AG04450 (cell line): ENCODE results near the gene HPCAL1. TPM values are rescaled to one million over a fixed set of nuclear protein-coding genes. Genes with fewer than 3 reads are reported as not detected.

Experiments used
- CTCF ChIA-PET: fragments of 300-600, 350-600 bp; formaldehyde crosslinking; extraction: SDS; loops from one replicate; lab custom pipeline; 2022; ENCODE audit warnings: antibody characterized with exemption, inconsistent platforms; lab: Charles Lee
- POLR2A ChIA-PET: fragments of 350-600 bp; formaldehyde crosslinking; extraction: SDS; loops from one replicate; lab custom pipeline; 2021; ENCODE audit warnings: antibody characterized with exemption, inconsistent platforms; lab: Yijun Ruan, JAX
- DNase-seq: peaks from one replicate; pipeline ENCODE4 v3.0.0-alpha.2; 2011; ENCODE audit warnings: low read depth, low spot score
- H3K27ac ChIP-seq: one replicate; pipeline ENCODE4 v1.5.1; 2012; ENCODE audit warnings: low read depth, low read length, control low read depth
- H3K27me3 ChIP-seq: one replicate; pipeline ENCODE4 v1.6.0; 2012; ENCODE audit warnings: low read length; ENCODE audit not compliant: control insufficient read depth, insufficient read depth
- H3K4me3 ChIP-seq: 2 replicates; pipeline ENCODE4 v1.5.1; 2011; ENCODE audit warnings: mild to moderate bottlenecking, low read depth, low read length, control low read depth
- H3K9me3 ChIP-seq: 2 replicates; pipeline ENCODE4 v1.5.1; 2012; ENCODE audit warnings: low read length; ENCODE audit not compliant: control insufficient read depth, insufficient read depth
- polyA plus RNA-seq: library from polyadenylated mRNA; depleted of rRNA; stranded (reverse); fragments of >200 nt; gene quantifications from 2 replicates; pipeline ENCODE4 v1.2.3, GENCODE V29; 2011
- TF ChIP-seq, protein P1 (sequence below): IDR thresholded peaks from 2 replicates; pipeline ENCODE4 v1.5.1; 2011; ENCODE audit warnings: low read depth, low read length, control low read depth, inconsistent platforms

HPCAL1 gene
- polyA plus RNA-seq, 1 experiment = 14.4 TPM

DNA sequence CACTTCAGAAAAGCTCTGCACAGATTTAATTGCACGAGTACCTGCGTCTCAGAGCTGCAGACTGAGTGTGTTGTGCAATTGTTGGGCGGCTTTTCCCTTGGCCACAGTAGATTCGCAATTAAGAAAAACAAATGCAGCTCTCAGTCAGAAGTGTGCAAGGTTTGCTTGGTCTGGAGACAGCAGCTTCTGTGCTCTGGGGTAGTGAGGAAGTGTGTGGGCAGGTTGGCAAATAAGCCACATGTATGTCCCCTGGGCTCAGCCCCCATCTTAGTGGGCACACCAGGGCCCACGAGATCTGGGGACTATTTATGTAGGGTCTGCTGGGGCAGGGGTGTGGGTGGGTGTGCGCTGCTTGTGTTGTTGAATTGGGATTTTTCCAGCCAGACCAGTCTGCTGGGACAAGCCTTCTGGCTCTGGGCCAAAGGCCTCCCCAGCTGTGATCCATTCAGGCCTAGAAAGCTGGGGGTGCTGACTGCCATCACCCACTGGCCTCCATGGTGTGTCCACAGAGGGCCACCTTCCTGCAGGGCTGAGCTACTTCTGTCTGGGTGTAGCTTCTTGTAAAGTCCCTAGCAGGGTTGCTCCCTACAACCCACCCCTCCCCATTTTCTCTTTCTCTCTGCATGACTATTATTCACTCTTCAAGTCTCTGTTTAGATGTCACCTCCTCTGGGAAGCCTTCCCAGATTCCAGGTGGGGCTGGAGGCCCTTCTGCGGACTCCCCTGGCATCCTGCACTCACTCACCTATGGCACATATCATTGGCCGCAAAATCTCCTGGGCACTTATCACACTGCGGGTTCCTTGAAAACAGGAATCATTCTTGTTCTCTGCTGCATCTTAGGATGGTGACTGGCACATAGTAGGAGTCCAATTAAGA is 77.6 kb downstream of the HPCAL1 start:
- Histone ChIP-seq H3K4me3 (no peak overlapping the region), H3K9me3 (no peaks in the 10 kb centered on the region; the same call in 1 of the 2 replicates), H3K27ac (no peak overlapping the region), H3K27me3 (no peaks in the 10 kb centered on the region)
- TF ChIP-seq, protein P1, sequence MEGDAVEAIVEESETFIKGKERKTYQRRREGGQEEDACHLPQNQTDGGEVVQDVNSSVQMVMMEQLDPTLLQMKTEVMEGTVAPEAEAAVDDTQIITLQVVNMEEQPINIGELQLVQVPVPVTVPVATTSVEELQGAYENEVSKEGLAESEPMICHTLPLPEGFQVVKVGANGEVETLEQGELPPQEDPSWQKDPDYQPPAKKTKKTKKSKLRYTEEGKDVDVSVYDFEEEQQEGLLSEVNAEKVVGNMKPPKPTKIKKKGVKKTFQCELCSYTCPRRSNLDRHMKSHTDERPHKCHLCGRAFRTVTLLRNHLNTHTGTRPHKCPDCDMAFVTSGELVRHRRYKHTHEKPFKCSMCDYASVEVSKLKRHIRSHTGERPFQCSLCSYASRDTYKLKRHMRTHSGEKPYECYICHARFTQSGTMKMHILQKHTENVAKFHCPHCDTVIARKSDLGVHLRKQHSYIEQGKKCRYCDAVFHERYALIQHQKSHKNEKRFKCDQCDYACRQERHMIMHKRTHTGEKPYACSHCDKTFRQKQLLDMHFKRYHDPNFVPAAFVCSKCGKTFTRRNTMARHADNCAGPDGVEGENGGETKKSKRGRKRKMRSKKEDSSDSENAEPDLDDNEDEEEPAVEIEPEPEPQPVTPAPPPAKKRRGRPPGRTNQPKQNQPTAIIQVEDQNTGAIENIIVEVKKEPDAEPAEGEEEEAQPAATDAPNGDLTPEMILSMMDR = no peak
- ChIA-PET CTCF (interaction anchor here (0.7 to 1.2 kb wide), 2 partner anchors 19 to 29 kb away, joined by 3 to 7 read pairs; no protein-coding TSS in a partner anchor), POLR2A (no interaction called here)
- no peak for DNase-seq

DNA sequence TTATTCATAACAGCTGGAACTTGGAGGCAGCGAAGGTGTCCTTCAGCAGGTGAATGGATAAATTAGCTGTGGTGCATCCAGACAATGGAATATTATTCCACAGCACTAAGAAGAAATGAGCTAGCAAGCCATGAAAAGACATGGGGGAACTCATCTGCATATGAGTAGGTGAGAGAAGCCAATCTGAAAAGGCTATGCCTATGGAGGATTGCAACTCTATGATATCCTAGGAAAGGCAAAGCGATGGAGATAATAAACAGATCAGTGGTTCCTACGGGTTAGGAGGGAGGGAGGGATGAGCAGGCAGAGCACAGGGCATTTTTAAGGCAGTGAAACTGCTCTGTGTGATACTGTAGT is 79.3 kb downstream of the HPCAL1 start:
- H3K27ac ChIP-seq = no peak overlapping the region
- ChIA-PET POLR2A (interaction anchor here (0.6 kb wide), 1 partner anchor 22 kb away, joined by 3 read pairs; no protein-coding TSS in a partner anchor), CTCF (interaction anchor here (0.6 to 3.5 kb wide), 4 partner anchors 27 to 451 kb away, joined by 5 to 14 read pairs (median 10); no protein-coding TSS in a partner anchor)
- no peaks in the 10 kb centered on the region for H3K27me3 ChIP-seq
- no peak overlapping the region for H3K4me3 ChIP-seq
- no peak for DNase-seq
- TF ChIP-seq, protein P1 = no peak
- no peaks in the 10 kb centered on the region; the same call in 1 of the 2 replicates for H3K9me3 ChIP-seq

DNA sequence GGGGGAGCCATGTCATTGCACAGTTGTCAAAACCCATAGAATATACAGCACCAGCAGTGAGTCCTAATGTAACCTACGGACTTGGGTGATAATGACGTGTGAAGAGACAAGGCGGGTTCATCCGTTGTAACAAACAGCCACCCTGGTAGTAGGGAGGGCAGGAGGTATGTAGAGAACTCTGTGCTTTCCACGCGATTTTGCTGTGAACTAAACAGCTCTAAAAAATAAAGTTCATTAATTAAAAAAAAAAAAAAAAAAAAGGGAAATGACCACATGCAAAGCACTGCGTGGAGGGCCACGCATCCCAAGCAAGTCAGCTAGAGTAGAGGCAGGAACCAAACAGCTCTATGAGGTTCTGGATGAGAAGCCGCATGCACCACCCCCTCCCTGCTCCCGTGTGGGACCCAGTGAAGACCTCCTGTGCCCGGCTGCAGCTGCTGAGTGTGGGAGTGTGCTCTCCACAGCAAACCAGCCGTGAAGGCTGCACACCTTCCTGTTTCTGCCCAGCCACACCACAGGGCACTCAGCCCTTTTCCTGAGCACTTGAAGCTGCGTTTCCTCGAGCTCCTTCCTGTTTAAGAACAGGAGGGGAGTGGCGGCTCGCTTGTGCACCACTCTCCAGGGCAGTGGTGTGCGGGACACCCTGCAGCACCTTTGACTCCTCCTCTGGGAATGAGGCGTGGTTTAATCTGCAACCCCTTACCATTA is 79.8 kb downstream of the HPCAL1 start:
- no peaks in the 10 kb centered on the region for H3K27me3 ChIP-seq
- TF ChIP-seq, protein P1 = no peak
- no peak for DNase-seq
- POLR2A ChIA-PET = interaction anchor here (0.6 kb wide), 1 partner anchor 23 kb away, joined by 3 read pairs; no protein-coding TSS in a partner anchor
- CTCF ChIA-PET = interaction anchor here (0.6 to 3.5 kb wide), 4 partner anchors 27 to 450 kb away, joined by 5 to 14 read pairs (median 10); no protein-coding TSS in a partner anchor
- no peak overlapping the region for H3K4me3 ChIP-seq
- H3K27ac ChIP-seq = no peak overlapping the region
- no peaks in the 10 kb centered on the region for H3K9me3 ChIP-seq

DNA sequence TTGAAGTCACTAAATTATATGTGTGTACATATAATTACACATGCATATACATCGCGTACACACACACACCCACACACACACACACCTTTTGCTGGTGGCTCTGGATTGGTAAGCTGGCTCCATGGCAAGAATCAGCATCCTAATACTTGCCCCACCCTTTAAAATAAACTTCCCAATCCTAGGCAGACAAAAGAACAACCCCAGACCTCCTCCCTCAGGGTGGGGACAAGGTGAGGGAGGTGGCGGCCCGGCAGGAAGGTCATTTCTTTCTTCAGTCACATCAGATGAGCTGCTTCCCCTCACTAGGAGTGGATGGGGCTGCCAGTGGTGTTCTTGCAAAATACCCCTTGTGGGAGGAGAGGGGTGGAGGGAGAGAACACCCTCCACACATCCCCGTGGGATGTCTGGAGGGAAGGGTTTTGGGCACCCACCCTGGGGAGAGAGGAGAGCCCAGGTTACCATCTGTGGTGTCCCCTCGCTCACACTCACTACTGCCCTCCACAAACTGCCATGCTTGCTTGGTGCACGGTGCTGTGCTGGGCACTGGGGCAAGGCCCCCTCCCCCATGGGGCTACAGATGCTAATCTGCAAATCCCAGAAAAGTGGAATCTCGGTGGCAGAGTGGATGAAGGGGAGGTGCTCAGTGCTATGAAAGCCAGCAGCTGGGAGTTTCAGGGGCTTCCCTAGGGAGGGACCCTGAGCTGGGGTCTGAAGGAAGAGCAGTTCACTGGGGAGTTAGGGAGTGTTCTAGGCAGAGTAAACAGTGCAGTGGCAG is 81.4 kb downstream of the HPCAL1 start:
- no peak overlapping the region for H3K27ac ChIP-seq
- DNase-seq = no peak
- no peaks in the 10 kb centered on the region for H3K27me3 ChIP-seq
- ChIA-PET POLR2A (interaction anchor here (0.7 kb wide), 1 partner anchor 258 kb away, joined by 3 read pairs; no protein-coding TSS in a partner anchor), CTCF (interaction anchor here (3.5 kb wide), 1 partner anchor 25 kb away, joined by 14 read pairs; no protein-coding TSS in a partner anchor)
- TF ChIP-seq, protein P1 = no peak
- H3K9me3 ChIP-seq = no peaks in the 10 kb centered on the region
- H3K4me3 ChIP-seq = no peak overlapping the region
